Memory B cell (primary cell): ENCODE measurements around the gene CACNA1B.
A peak's percentile ranks its signal among the peaks of the same experiment; 100 is the strongest.

Source experiments
- ATAC-seq: fragments of 150-1000 bp; cut with Tn5 transposase; 2 replicates; pipeline ENCODE4 v1.10.0; 2021; ENCODE audit warnings: low read depth, mild to moderate bottlenecking, moderate library complexity
- DNase-seq, 2 donors: peaks; one replicate each; pipeline ENCODE4 v3.0.0; 2022; ENCODE audit warnings: low spot score in 2 of 2
- H3K27ac Mint-ChIP-seq: one replicate; pipeline ENCODE4 v1.8.0; 2022; ENCODE audit warnings: mild to moderate bottlenecking, moderate library complexity, mixed read lengths
- H3K27me3 Mint-ChIP-seq: one replicate; pipeline ENCODE4 v1.8.0; 2022; ENCODE audit warnings: mixed read lengths
- H3K36me3 Mint-ChIP-seq: one replicate; pipeline ENCODE4 v1.8.0; 2022; ENCODE audit warnings: mild to moderate bottlenecking, mixed read lengths
- H3K4me1 Mint-ChIP-seq: one replicate; pipeline ENCODE4 v1.8.0; 2022; ENCODE audit warnings: mixed read lengths
- H3K4me3 Mint-ChIP-seq: one replicate; pipeline ENCODE4 v1.8.0; 2022; ENCODE audit warnings: mild to moderate bottlenecking, moderate library complexity, mixed read lengths
- H3K9me3 Mint-ChIP-seq: one replicate; pipeline ENCODE4 v1.8.0; 2022; ENCODE audit warnings: mixed read lengths

The CACNA1B gene

GRCh38 chr9:138046641-138047301, 169.2 kb downstream of the CACNA1B start:
- peaks cover 16% of the 10 kb centered on the region for H3K27me3 Mint-ChIP-seq
- ATAC-seq (no peak), DNase-seq (peak in 1 of 2 donors; percentile 7)
- no peaks in the 10 kb centered on the region for H3K36me3 Mint-ChIP-seq
- H3K4me3 Mint-ChIP-seq: no peak overlapping the region
- H3K9me3 Mint-ChIP-seq: no peaks in the 10 kb centered on the region
- no peak overlapping the region for H3K27ac Mint-ChIP-seq
- H3K4me1 Mint-ChIP-seq: peaks cover 3% of the 10 kb centered on the region

- Mint-ChIP-seq H3K4me1 (peaks cover 3% of the 10 kb centered on the region), H3K36me3 (no peaks in the 10 kb centered on the region), H3K4me3 (no peak overlapping the region), H3K27me3 (peaks cover 16% of the 10 kb centered on the region), H3K27ac (no peak overlapping the region), H3K9me3 (no peaks in the 10 kb centered on the region)
- peak in 1 of 2 donors; percentile 6 for DNase-seq
- ATAC-seq: no peak
Observed at GRCh38 chr9:138047469-138048040, 170.0 kb downstream of the CACNA1B start.

- peaks cover 3% of the 10 kb centered on the region for H3K4me1 Mint-ChIP-seq
- no peaks in the 10 kb centered on the region for H3K9me3 Mint-ChIP-seq
- DNase-seq: peak in 1 of 2 donors; percentile 5
- no peak overlapping the region for H3K4me3 Mint-ChIP-seq
- H3K27ac Mint-ChIP-seq: no peak overlapping the region
- H3K36me3 Mint-ChIP-seq: no peaks in the 10 kb centered on the region
- peaks cover 18% of the 10 kb centered on the region for H3K27me3 Mint-ChIP-seq
- no peak for ATAC-seq
Observed at GRCh38 chr9:138048184-138048583, 170.6 kb downstream of the CACNA1B start.

GRCh38 chr9:138049085-138049778, 171.7 kb downstream of the CACNA1B start:
- Mint-ChIP-seq H3K4me3 (no peak overlapping the region), H3K27ac (no peak overlapping the region), H3K4me1 (peaks cover 6% of the 10 kb centered on the region), H3K27me3 (peaks cover 20% of the 10 kb centered on the region), H3K36me3 (no peaks in the 10 kb centered on the region), H3K9me3 (peaks cover 2% of the 10 kb centered on the region)
- peak in 1 of 2 donors; percentile 5 for DNase-seq
- ATAC-seq: no peak

- Mint-ChIP-seq H3K4me1 (peaks cover 9% of the 10 kb centered on the region), H3K27me3 (peaks cover 15% of the 10 kb centered on the region), H3K9me3 (peaks cover 2% of the 10 kb centered on the region), H3K36me3 (no peaks in the 10 kb centered on the region), H3K27ac (no peak overlapping the region), H3K4me3 (no peak overlapping the region)
- peak in 1 of 2 donors; percentile 6 for DNase-seq
- no peak for ATAC-seq
Observed at GRCh38 chr9:138049779-138050471, 172.3 kb downstream of the CACNA1B start.

- H3K36me3 Mint-ChIP-seq: no peaks in the 10 kb centered on the region
- ATAC-seq (no peak), DNase-seq (peak in 1 of 2 donors; percentile 7)
- H3K4me1 Mint-ChIP-seq: peaks cover 8% of the 10 kb centered on the region
- no peak overlapping the region for H3K27ac Mint-ChIP-seq
- peaks cover 2% of the 10 kb centered on the region for H3K9me3 Mint-ChIP-seq
- peaks cover 12% of the 10 kb centered on the region for H3K27me3 Mint-ChIP-seq
- no peak overlapping the region for H3K4me3 Mint-ChIP-seq
Observed at GRCh38 chr9:138050472-138051330, 173.1 kb downstream of the CACNA1B start.

- H3K9me3 Mint-ChIP-seq: peaks cover 2% of the 10 kb centered on the region
- ATAC-seq (no peak), DNase-seq (peak in 1 of 2 donors; percentile 7)
- H3K4me3 Mint-ChIP-seq: no peak overlapping the region
- H3K4me1 Mint-ChIP-seq: peaks cover 8% of the 10 kb centered on the region
- H3K27me3 Mint-ChIP-seq: peaks cover 14% of the 10 kb centered on the region
- no peak overlapping the region for H3K27ac Mint-ChIP-seq
- H3K36me3 Mint-ChIP-seq: no peaks in the 10 kb centered on the region
Observed at GRCh38 chr9:138051586-138052321, 174.2 kb downstream of the CACNA1B start.

GRCh38 chr9:138052322-138052615, 174.7 kb downstream of the CACNA1B start:
- Mint-ChIP-seq H3K4me1 (peaks cover 8% of the 10 kb centered on the region), H3K27ac (no peak overlapping the region), H3K27me3 (peaks cover 14% of the 10 kb centered on the region)

GRCh38 chr9:138052635-138053320, 175.2 kb downstream of the CACNA1B start:
- H3K36me3 Mint-ChIP-seq: no peaks in the 10 kb centered on the region
- H3K9me3 Mint-ChIP-seq: peaks cover 2% of the 10 kb centered on the region
- no peak overlapping the region for H3K27ac Mint-ChIP-seq
- peaks cover 12% of the 10 kb centered on the region for H3K27me3 Mint-ChIP-seq
- H3K4me1 Mint-ChIP-seq: peaks cover 8% of the 10 kb centered on the region
- ATAC-seq (no peak), DNase-seq (peak in 1 of 2 donors; percentile 8)
- H3K4me3 Mint-ChIP-seq: no peak overlapping the region

More at GRCh38 chr9:138052322-138052615, 174.7 kb downstream of the CACNA1B start:
- Mint-ChIP-seq H3K9me3 (peaks cover 2% of the 10 kb centered on the region), H3K4me3 (no peak overlapping the region), H3K36me3 (no peaks in the 10 kb centered on the region)
- peak in 1 of 2 donors; percentile 7 for DNase-seq
- ATAC-seq: no peak

- peaks cover 2% of the 10 kb centered on the region for H3K9me3 Mint-ChIP-seq
- H3K4me3 Mint-ChIP-seq: no peak overlapping the region
- H3K36me3 Mint-ChIP-seq: no peaks in the 10 kb centered on the region
- H3K27ac Mint-ChIP-seq: no peak overlapping the region
- peaks cover 12% of the 10 kb centered on the region for H3K27me3 Mint-ChIP-seq
- ATAC-seq: no peak
- DNase-seq: no peak
- peaks cover 8% of the 10 kb centered on the region for H3K4me1 Mint-ChIP-seq
Observed at GRCh38 chr9:138053321-138053868, 175.8 kb downstream of the CACNA1B start.

GRCh38 chr9:138053996-138054752, 176.6 kb downstream of the CACNA1B start:
- DNase-seq: no peak
- H3K27me3 Mint-ChIP-seq: peaks cover 11% of the 10 kb centered on the region
- H3K4me3 Mint-ChIP-seq: no peak overlapping the region
- peaks cover 2% of the 10 kb centered on the region for H3K9me3 Mint-ChIP-seq
- no peaks in the 10 kb centered on the region for H3K36me3 Mint-ChIP-seq
- peaks cover 8% of the 10 kb centered on the region for H3K4me1 Mint-ChIP-seq
- H3K27ac Mint-ChIP-seq: no peak overlapping the region
- no peak for ATAC-seq

GRCh38 chr9:138057726-138058125, 180.1 kb downstream of the CACNA1B start:
- Mint-ChIP-seq H3K9me3 (peaks cover 2% of the 10 kb centered on the region), H3K4me1 (peaks cover 8% of the 10 kb centered on the region), H3K27me3 (peaks cover 12% of the 10 kb centered on the region)

More at GRCh38 chr9:138057726-138058125, 180.1 kb downstream of the CACNA1B start:
- no peak for DNase-seq
- no peak overlapping the region for H3K4me3 Mint-ChIP-seq
- H3K27ac Mint-ChIP-seq: no peak overlapping the region
- no peaks in the 10 kb centered on the region for H3K36me3 Mint-ChIP-seq
- ATAC-seq: no peak
